Tibial nerve (tissue), 4 donors: ENCODE results near the gene RHOT1. TPM values are rescaled to one million over a fixed set of nuclear protein-coding genes. Genes with fewer than 3 reads are reported as not detected.
A peak's percentile ranks its signal among the peaks of the same experiment; 100 is the strongest.
"Not testable (repeated sequence)": the region's sequence is repeated elsewhere in the genome, so short reads cannot be mapped to it uniquely, and the experiment has no call there.

Experiments used
- DNase-seq, 2 donors: peaks; one replicate each; pipeline ENCODE4 v3.0.0-alpha.2; 2019; ENCODE audit warnings: low spot score in 2 of 2
- H3K27ac ChIP-seq, 4 donors: fragments of 200-600 bp; sonication (generic) in 3 of 4; one replicate each; pipeline ENCODE4 v1.5.1; 2017 to 2019; ENCODE audit warnings: mild to moderate bottlenecking in 1 of 4
- H3K27me3 ChIP-seq, 2 donors: fragments of 200-600 bp; sonication (generic) in 1 of 2; one replicate each; pipeline versions ENCODE4 v1.5.1 to v1.6.0; 2017 to 2019
- H3K36me3 ChIP-seq, 3 donors: fragments of 200-600 bp; sonication (generic); one replicate each; pipeline ENCODE4 v1.5.1; 2018 to 2019
- H3K4me1 ChIP-seq, 4 donors: fragments of 200-600 bp; sonication (generic) in 3 of 4; one replicate each; pipeline ENCODE4 v1.5.1; 2017 to 2019
- H3K4me3 ChIP-seq, 4 donors: fragments of 200-600 bp; sonication (generic) in 3 of 4; one replicate each; pipeline ENCODE4 v1.5.1; 2017 to 2019; ENCODE audit warnings: mild to moderate bottlenecking in 1 of 4, moderate library complexity in 1 of 4
- H3K9me3 ChIP-seq, 4 donors: fragments of 200-600 bp; sonication (generic) in 3 of 4; one replicate each; pipeline ENCODE4 v1.5.1; 2017 to 2019
- CTCF ChIP-seq, 5 experiments: fragments of 200-600 bp in 3 of 5; fragments of 450-650 bp in 2 of 5; sonication (generic) in 3 of 5; IDR thresholded peaks; one replicate each; pipeline ENCODE4 v1.5.1; 2016 to 2019; ENCODE audit warnings: antibody characterized with exemption in 5 of 5, mild to moderate bottlenecking in 3 of 5, moderate library complexity in 2 of 5
- EP300 ChIP-seq, 2 donors: sonication (generic); formaldehyde crosslinking; IDR thresholded peaks; one replicate each; pipeline ENCODE4 v1.6.1; 2017; ENCODE audit warnings: antibody characterized with exemption in 2 of 2, mild to moderate bottlenecking in 1 of 2
- POLR2A ChIP-seq, 2 donors: fragments of 450-650 bp; IDR thresholded peaks; one replicate each; pipeline ENCODE4 v1.6.1; 2017; ENCODE audit warnings: antibody characterized with exemption in 2 of 2, mild to moderate bottlenecking in 2 of 2, moderate library complexity in 2 of 2
- WGBS, 2 donors: methylation state at CpG; one replicate each; pipeline ENCODE4 v1.1.5; 2018; 5-methylcytosine and 5-hydroxymethylcytosine counted together
- total RNA-seq, 4 donors: library from RNA; depleted of rRNA; stranded (reverse); fragments of >200 nt; gene quantifications; one replicate each; pipeline ENCODE4 v1.1.0, GENCODE V29; 2016

RHOT1 gene
- total RNA-seq, 4 donors from 2014 or later: 40.2 to 78.0 (median 54.8) TPM

GRCh38 chr17:32124985-32125847, 17.1 kb upstream of the RHOT1 start:
- Histone ChIP-seq H3K27ac (no peak overlapping the region), H3K4me1 (peaks cover 0 to 16% (median 10%) of the 10 kb centered on the region in 4 donors), H3K27me3 (no peaks in the 10 kb centered on the region), H3K4me3 (no peak overlapping the region), H3K36me3 (no peaks in the 10 kb centered on the region), H3K9me3 (no peaks in the 10 kb centered on the region)
- no peak for TF ChIP-seq CTCF (IDR thresholded peaks at IDR 0.05)
- TF ChIP-seq POLR2A (IDR thresholded peaks at IDR 0.05): no peak
- no peak for TF ChIP-seq EP300 (IDR thresholded peaks at IDR 0.05)
- DNase-seq: no peak
- 82 to 88% methylated on average over 13 of the region's 13 CpGs for WGBS, 2 donors

- H3K36me3 ChIP-seq: peaks cover 0 to 4% (median 0%) of the 10 kb centered on the region in 3 donors
- peaks cover 0 to 16% (median 10%) of the 10 kb centered on the region in 4 donors for H3K4me1 ChIP-seq
- H3K27me3 ChIP-seq: no peaks in the 10 kb centered on the region
- TF ChIP-seq CTCF (IDR thresholded peaks at IDR 0.05): no peak
- no peaks in the 10 kb centered on the region for H3K9me3 ChIP-seq
- no peak for DNase-seq
- 89 to 98% methylated on average over 2 of the region's 2 CpGs for WGBS, 2 donors
- H3K27ac ChIP-seq: no peak overlapping the region
- H3K4me3 ChIP-seq: no peak overlapping the region
Measured at GRCh38 chr17:32125848-32126153, 16.5 kb upstream of the RHOT1 start.

GRCh38 chr17:32126325-32126724, 16.0 kb upstream of the RHOT1 start:
- H3K4me3 ChIP-seq: no peak overlapping the region
- H3K4me1 ChIP-seq: peaks cover 0 to 16% (median 10%) of the 10 kb centered on the region in 4 donors
- 60 to 81% methylated on average over 4 of the region's 4 CpGs for WGBS, 2 donors
- TF ChIP-seq EP300 (IDR thresholded peaks at IDR 0.05): no peak
- no peak for TF ChIP-seq CTCF (IDR thresholded peaks at IDR 0.05)
- TF ChIP-seq POLR2A (IDR thresholded peaks at IDR 0.05): no peak
- H3K27ac ChIP-seq: peak overlapping the region in 3 of 4 donors; percentile 84 to 94 (median 85)
- no peaks in the 10 kb centered on the region for H3K27me3 ChIP-seq
- DNase-seq: no peak
- H3K9me3 ChIP-seq: no peaks in the 10 kb centered on the region
- peaks cover 0 to 8% (median 0%) of the 10 kb centered on the region in 3 donors for H3K36me3 ChIP-seq

- WGBS, 2 donors: 91 to 93% methylated on average over 8 of the region's 8 CpGs
- Histone ChIP-seq H3K36me3 (peaks cover 0 to 8% (median 0%) of the 10 kb centered on the region in 3 donors), H3K27me3 (no peaks in the 10 kb centered on the region), H3K4me1 (peaks cover 0 to 16% (median 10%) of the 10 kb centered on the region in 4 donors), H3K27ac (peak overlapping the region; percentile 84 to 94 (median 86)), H3K9me3 (no peaks in the 10 kb centered on the region), H3K4me3 (peak overlapping the region; percentile 46 to 62 (median 58))
- DNase-seq: no peak
- TF ChIP-seq CTCF (IDR thresholded peaks at IDR 0.05) (no peak), EP300 (IDR thresholded peaks at IDR 0.05) (no peak), POLR2A (IDR thresholded peaks at IDR 0.05) (no peak)
Measured at GRCh38 chr17:32126746-32127145, 15.6 kb upstream of the RHOT1 start.

GRCh38 chr17:32127158-32127897, 15.0 kb upstream of the RHOT1 start:
- Histone ChIP-seq H3K4me1 (peaks cover 0 to 16% (median 10%) of the 10 kb centered on the region in 4 donors), H3K27me3 (no peaks in the 10 kb centered on the region), H3K4me3 (peak overlapping the region; percentile 46 to 62 (median 58)), H3K36me3 (peaks cover 0 to 8% (median 0%) of the 10 kb centered on the region in 3 donors), H3K9me3 (no peaks in the 10 kb centered on the region), H3K27ac (peak overlapping the region; percentile 84 to 94 (median 86))
- WGBS, 2 donors: 0% methylated on average over 25 of the region's 25 CpGs
- TF ChIP-seq POLR2A (IDR thresholded peaks at IDR 0.05) (peak in 1 of 2 donors; percentile 53), EP300 (IDR thresholded peaks at IDR 0.05) (peak; percentile 49 to 85), CTCF (IDR thresholded peaks at IDR 0.05) (peak in 1 of 5 experiments; percentile 18)
- peak; percentile 70 to 77 for DNase-seq

- WGBS, 2 donors: 62 to 63% methylated on average over 7 of the region's 7 CpGs
- Histone ChIP-seq H3K4me3 (peak overlapping the region; percentile 46 to 62 (median 58)), H3K27ac (peak overlapping the region; percentile 84 to 94 (median 86))
Measured at GRCh38 chr17:32128470-32128869, 13.8 kb upstream of the RHOT1 start.

More at GRCh38 chr17:32128470-32128869, 13.8 kb upstream of the RHOT1 start:
- not testable (repeated sequence) for H3K27me3 ChIP-seq, H3K9me3 ChIP-seq, H3K36me3 ChIP-seq, DNase-seq
- peaks cover 0 to 16% (median 10%) of the 10 kb centered on the region in 4 donors for H3K4me1 ChIP-seq
